GM18517 (cell line): ENCODE results near the gene RAD51B.

Experiments
- ATAC-seq: cut with Tn5 transposase; IDR thresholded peaks from one replicate; pipeline ENCODE4 v1.9.1; 2021; ENCODE audit warnings: mild to moderate bottlenecking, moderate library complexity; ENCODE audit not compliant: unreplicated experiment

RAD51B gene

GRCh38 chr14:68226523-68226922 lies 406.9 kb downstream of the RAD51B start:
- ATAC-seq, result no peak

- ATAC-seq, result no peak
These were observed 409.1 kb downstream of the RAD51B start for GRCh38 chr14:68228656-68229055.

GRCh38 chr14:68229423-68230100 lies 410.0 kb downstream of the RAD51B start:
- ATAC-seq, result no peak

DNA sequence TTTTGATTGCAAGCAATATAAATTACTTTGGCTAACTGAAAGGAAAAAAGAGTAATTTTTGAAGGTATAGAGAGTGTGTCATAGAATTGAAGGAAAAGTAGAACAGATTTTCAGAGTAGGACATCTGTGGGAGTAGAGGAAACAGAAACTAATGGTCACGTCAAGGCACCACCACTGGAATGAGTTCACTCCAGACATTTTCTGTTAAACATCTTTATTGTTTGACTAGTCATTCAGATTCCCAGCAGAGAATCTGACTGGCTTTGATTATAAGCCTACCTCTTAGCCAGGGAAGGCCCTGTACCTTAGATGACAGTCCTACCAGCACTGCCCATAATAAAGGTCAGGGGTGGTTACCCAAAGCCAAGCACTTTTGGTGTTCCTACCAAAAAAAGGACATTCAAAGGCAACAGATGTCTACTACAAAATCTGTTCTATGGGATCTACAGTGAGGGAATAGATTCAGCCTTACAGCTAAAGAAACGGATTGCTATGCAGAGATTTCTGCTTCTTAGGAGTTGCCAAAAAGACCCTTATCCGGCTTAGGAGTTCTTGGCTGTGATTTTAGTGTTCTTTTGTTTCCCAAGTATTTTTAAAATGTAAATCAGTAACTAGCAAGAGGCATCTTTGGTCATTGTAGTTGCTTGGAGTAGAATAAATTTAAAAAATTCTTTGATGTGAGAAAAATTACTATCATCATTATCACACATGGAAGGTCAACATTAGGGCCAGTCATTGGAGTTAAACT lies 410.8 kb downstream of the RAD51B start:
- ATAC-seq, result no peak

GRCh38 chr14:68230950-68231717 lies 411.6 kb downstream of the RAD51B start:
- no peak for ATAC-seq

GRCh38 chr14:68231898-68232297 lies 412.3 kb downstream of the RAD51B start:
- ATAC-seq, result no peak

DNA sequence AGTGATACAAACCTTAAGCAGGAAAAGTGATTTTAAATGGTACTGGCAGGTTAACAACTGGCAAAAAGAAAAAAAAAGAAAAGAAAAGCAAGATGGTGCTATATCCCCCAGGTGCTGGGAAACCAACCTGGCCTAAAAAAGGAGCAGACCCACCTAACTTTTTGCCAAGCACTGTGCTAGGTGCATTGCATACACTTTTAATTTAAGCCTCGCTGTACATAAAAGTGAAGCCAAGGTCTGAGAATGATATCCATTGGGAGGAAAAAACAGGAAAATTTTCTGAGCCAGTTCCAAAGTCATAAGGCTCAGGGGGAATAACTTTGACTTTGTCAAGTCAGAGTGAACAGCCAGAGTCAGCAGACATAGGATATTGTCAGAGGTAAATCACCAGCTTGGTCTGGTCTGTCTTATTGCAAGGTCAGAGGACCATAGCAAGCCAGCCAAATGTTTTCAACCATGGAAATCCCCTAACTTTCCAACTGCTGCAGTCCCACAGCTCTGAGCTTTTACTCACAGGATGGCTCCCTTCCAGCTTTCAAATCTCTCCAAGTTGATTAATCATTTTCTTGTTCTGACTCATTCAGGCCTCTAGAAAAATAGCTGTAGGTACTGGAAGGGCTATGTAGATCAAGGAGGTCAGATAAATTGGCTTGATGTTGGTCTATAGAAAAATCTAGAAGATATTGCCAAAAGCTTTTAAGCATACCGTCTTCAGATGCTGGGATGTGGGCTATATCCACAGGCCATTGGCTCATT lies 412.9 kb downstream of the RAD51B start:
- ATAC-seq, result peak; percentile 80

GRCh38 chr14:68233101-68233784 lies 413.7 kb downstream of the RAD51B start:
- no peak for ATAC-seq

- ATAC-seq, result no peak
These were observed 414.7 kb downstream of the RAD51B start for GRCh38 chr14:68234101-68234905.

DNA sequence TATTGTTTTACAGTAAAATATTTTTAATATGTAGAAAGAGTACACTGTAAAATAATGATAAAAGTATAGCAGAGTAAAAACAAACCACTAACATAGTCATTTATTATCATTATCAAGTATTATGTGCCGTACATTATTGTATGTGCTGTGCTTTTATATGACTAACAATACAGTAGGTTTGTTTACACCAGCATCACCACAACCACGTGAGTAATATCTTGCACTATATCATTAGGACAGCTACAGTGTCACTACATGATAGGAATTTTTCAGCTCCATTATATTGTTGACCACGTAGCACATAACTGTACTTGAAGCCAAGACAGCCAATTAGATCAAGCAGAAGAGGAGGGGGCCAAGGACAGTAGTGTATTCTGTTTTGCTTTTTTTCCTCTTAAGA lies 415.4 kb downstream of the RAD51B start:
- no peak for ATAC-seq

DNA sequence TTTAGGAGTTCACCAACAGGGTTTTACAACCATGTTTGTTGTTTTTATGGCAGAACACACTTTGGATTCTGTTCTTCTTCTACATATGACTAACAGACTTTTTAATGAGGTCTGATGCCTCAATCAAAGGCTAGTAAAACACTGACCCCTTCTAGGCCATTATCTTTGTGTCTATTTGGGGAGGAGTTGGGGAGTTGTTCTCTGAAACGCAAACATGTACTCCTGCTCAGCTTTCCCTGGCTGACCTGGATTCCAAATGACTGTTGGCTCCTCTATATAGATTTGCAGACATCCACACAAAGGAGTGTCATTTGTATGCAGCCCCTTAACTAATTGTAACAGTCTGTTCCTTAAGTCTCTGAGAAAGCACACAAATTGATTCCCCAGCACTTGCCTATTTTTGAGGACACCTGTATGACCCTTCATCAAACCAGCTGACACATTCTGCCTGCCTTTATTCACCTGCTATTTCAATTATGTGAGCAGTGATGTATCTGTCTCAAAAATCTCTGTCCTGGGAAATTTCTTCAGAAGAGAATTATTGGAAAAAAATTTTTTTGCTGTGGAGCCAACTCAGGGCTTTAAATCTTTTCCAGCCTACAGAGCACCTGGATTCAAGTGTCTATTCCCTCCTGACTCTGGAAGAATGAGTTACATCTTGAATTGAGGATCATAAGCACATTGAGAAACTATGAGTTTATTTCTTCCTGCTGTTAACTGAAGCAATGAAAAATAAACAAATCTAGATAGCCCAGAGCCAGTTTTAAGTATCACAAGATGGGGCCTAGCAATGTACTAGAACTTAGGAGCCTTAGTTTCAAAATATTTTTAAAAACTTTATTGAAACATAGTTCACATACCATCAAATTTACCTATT lies 417.2 kb downstream of the RAD51B start:
- no peak for ATAC-seq

- ATAC-seq, result no peak
These were observed 419.0 kb downstream of the RAD51B start for GRCh38 chr14:68238551-68238950.

- no peak for ATAC-seq
These were observed 419.4 kb downstream of the RAD51B start for GRCh38 chr14:68238976-68239375.

- ATAC-seq, result no peak
These were observed 420.6 kb downstream of the RAD51B start for GRCh38 chr14:68239988-68240771.

GRCh38 chr14:68241862-68242487 lies 422.4 kb downstream of the RAD51B start:
- no peak for ATAC-seq

GRCh38 chr14:68243450-68244010 lies 424.0 kb downstream of the RAD51B start:
- no peak for ATAC-seq
